Endothelial cell of umbilical vein (primary cell): ENCODE measurements around the gene DBP.

Experiments used
- CTCF ChIP-seq, 2 donors: IDR thresholded peaks; 1 replicate in 1 of 2; 2 replicates in 1 of 2; pipeline ENCODE4 v1.5.1; 2011; ENCODE audit warnings: low read length in 2 of 2, mild to moderate bottlenecking in 2 of 2, moderate library complexity in 2 of 2, control low read depth in 1 of 2, inconsistent platforms in 1 of 2, low read depth in 1 of 2; ENCODE audit not compliant: insufficient read depth in 1 of 2; ENCODE audit errors: extremely low read depth in 1 of 2
- EZH2 ChIP-seq: IDR thresholded peaks from 2 replicates; pipeline ENCODE4 v1.6.1; 2012; ENCODE audit warnings: borderline replicate concordance, low read depth, mild to moderate bottlenecking, moderate library complexity, low read length, inconsistent platforms; ENCODE audit not compliant: severe bottlenecking
- FOS ChIP-seq: IDR thresholded peaks from 2 replicates; pipeline ENCODE4 v1.6.1; 2011; ENCODE audit warnings: mild to moderate bottlenecking, low read length, moderate library complexity, borderline replicate concordance; ENCODE audit not compliant: insufficient read depth
- GATA2 ChIP-seq: IDR thresholded peaks from 2 replicates; pipeline ENCODE4 v1.7.0; 2011; ENCODE audit warnings: low read depth, mild to moderate bottlenecking, moderate library complexity, mixed read lengths, low read length; ENCODE audit not compliant: insufficient read length, insufficient read depth
- JUN ChIP-seq: IDR thresholded peaks from 2 replicates; pipeline ENCODE4 v1.6.1; 2011; ENCODE audit warnings: borderline replicate concordance, low read depth; ENCODE audit not compliant: insufficient read length, insufficient read depth
- MAX ChIP-seq: IDR thresholded peaks from 2 replicates; pipeline ENCODE4 v1.6.1; 2011; ENCODE audit not compliant: insufficient read depth, insufficient read length
- MYC ChIP-seq: IDR thresholded peaks from one replicate; pipeline ENCODE4 v1.6.1; 2011; ENCODE audit warnings: mild to moderate bottlenecking, low read depth, low read length
- POLR2A ChIP-seq: IDR thresholded peaks from 2 replicates; pipeline ENCODE4 v1.6.1; 2012; ENCODE audit warnings: low read depth, mild to moderate bottlenecking, control low read depth, low read length
- POLR2AphosphoS5 ChIP-seq: IDR thresholded peaks from 2 replicates; pipeline ENCODE4 v1.6.1; 2012; ENCODE audit warnings: low read depth, mild to moderate bottlenecking, control low read depth, low read length, moderate library complexity; ENCODE audit not compliant: insufficient read depth

DNA sequence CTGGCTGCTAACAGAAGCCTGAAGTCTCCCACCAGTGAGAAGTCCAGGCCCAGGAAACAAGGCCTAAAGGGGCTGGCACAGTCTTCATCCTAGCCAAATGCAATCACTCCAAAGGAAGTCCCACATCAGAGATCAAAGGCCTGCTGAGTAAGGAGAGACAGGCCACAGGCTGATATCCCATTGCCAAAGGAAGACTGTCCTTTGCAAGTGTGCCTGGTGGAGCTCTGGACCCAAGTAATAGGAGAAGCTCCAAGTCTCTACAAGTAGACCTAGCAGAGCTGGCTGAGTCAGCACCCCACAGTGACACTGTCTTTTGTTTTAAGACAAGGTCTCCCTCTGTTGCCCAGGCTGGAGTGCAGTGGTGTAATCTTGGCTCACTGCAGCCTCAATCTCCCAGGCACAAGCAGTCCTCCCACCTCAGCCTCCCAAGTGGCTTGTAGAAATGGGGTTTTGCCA is 4.5 kb downstream of the DBP start:
- no peak for TF ChIP-seq EZH2
- TF ChIP-seq JUN: no peak
- no peak for TF ChIP-seq CTCF (IDR thresholded peaks at IDR 0.05; ENCODE audit: extremely low read depth in 1 of 2, insufficient read depth in 1 of 2, low read depth in 1 of 2, low read length in 2 of 2)
- TF ChIP-seq POLR2AphosphoS5: no peak
- TF ChIP-seq MYC: no peak
- TF ChIP-seq POLR2A: no peak
- no peak for TF ChIP-seq FOS
- no peak for TF ChIP-seq MAX
- no peak for TF ChIP-seq GATA2
